Transverse colon (tissue), 4 donors: Measurements from ENCODE around the gene ZFPM1. TPM values are rescaled to one million over a fixed set of nuclear protein-coding genes. Genes with fewer than 3 reads are reported as not detected.
"Not testable (repeated sequence)": the region's sequence is repeated elsewhere in the genome, so short reads cannot be mapped to it uniquely, and the experiment has no call there.

Experiments used
- DNase-seq: peaks from one replicate; pipeline ENCODE4 v3.0.0-alpha.2; 2019
- H3K27ac ChIP-seq, 4 donors: fragments of 200-600 bp; sonication (generic); 2 replicates each; pipeline ENCODE4 v1.5.1; 2016 to 2018; ENCODE audit warnings: inconsistent platforms in 4 of 4
- H3K27me3 ChIP-seq: fragments of 200-600 bp; sonication (generic); 2 replicates; pipeline ENCODE4 v1.5.1; 2017; ENCODE audit warnings: inconsistent platforms
- H3K36me3 ChIP-seq, 4 donors: fragments of 200-600 bp; sonication (generic); 2 replicates each; pipeline ENCODE4 v1.5.1; 2017 to 2019; ENCODE audit warnings: inconsistent platforms in 4 of 4
- H3K4me1 ChIP-seq, 4 donors: fragments of 200-600 bp; sonication (generic); 2 replicates each; pipeline ENCODE4 v1.5.1; 2017 to 2020; ENCODE audit warnings: inconsistent platforms in 4 of 4
- H3K4me3 ChIP-seq, 4 donors: fragments of 200-600 bp; sonication (generic); 1 replicate in 1 of 4; 2 replicates in 3 of 4; pipeline versions ENCODE4 v1.5.1 to v1.6.1; 2017 to 2019; ENCODE audit warnings: inconsistent platforms in 4 of 4
- H3K9me3 ChIP-seq, 2 donors: fragments of 200-600 bp; sonication (generic); 2 replicates each; pipeline ENCODE4 v1.5.1; 2017 to 2019; ENCODE audit warnings: inconsistent platforms in 2 of 2
- EP300 ChIP-seq: sonication (generic); formaldehyde crosslinking; IDR thresholded peaks from one replicate; pipeline ENCODE4 v1.6.1; 2017; ENCODE audit warnings: antibody characterized with exemption, low read depth
- POLR2A ChIP-seq: fragments of 450-650 bp; IDR thresholded peaks from one replicate; pipeline ENCODE4 v1.6.1; 2016; ENCODE audit warnings: antibody characterized with exemption, mild to moderate bottlenecking, moderate library complexity
- POLR2AphosphoS5 ChIP-seq, 3 donors: sonication (generic); formaldehyde crosslinking; IDR thresholded peaks; one replicate each; pipeline ENCODE4 v1.6.1; 2016; ENCODE audit warnings: antibody characterized with exemption in 3 of 3
- WGBS, 2 donors: methylation state at CpG; one replicate each; pipeline ENCODE4 v1.1.5; 2018; ENCODE audit warnings: low coverage in 1 of 2; 5-methylcytosine and 5-hydroxymethylcytosine counted together
- in situ Hi-C, 4 donors: fragments of 200-750 bp; cut with MboI; loops; one replicate each; pipeline versions ENCODE4 v1.15.0 to v1.15.1; 2017; ENCODE audit warnings: low sequenced_read_pairs in 3 of 4, low pct_ligation_motif_present in 1 of 4, low pct_unique_long_range_greater_than_20kb in 1 of 4
- intact Hi-C: fragments of 100-400 bp; cut with DNase I; formaldehyde crosslinking; loops from one replicate; pipeline ENCODE4 v1.15.1; 2023; ENCODE audit warnings: low total_unique reads
- total RNA-seq, 4 donors: library from RNA; depleted of rRNA; stranded (reverse); fragments of >200 nt; gene quantifications; one replicate each; pipeline ENCODE4 v1.1.0, GENCODE V29; 2016
- TF ChIP-seq, protein P1 (sequence below), 5 experiments: fragments of 200-600 bp in 3 of 5; fragments of 450-650 bp in 2 of 5; sonication (generic) in 3 of 5; IDR thresholded peaks; 1 replicate in 2 of 5; 2 replicates in 3 of 5; pipeline ENCODE4 v1.5.1; 2016 to 2017; ENCODE audit warnings: antibody characterized with exemption in 5 of 5, inconsistent platforms in 3 of 5, mild to moderate bottlenecking in 2 of 5, moderate library complexity in 1 of 5

The ZFPM1 gene
- total RNA-seq, 4 donors from 2014 or later, result 1.2 to 4.6 (median 3.1) TPM

DNA sequence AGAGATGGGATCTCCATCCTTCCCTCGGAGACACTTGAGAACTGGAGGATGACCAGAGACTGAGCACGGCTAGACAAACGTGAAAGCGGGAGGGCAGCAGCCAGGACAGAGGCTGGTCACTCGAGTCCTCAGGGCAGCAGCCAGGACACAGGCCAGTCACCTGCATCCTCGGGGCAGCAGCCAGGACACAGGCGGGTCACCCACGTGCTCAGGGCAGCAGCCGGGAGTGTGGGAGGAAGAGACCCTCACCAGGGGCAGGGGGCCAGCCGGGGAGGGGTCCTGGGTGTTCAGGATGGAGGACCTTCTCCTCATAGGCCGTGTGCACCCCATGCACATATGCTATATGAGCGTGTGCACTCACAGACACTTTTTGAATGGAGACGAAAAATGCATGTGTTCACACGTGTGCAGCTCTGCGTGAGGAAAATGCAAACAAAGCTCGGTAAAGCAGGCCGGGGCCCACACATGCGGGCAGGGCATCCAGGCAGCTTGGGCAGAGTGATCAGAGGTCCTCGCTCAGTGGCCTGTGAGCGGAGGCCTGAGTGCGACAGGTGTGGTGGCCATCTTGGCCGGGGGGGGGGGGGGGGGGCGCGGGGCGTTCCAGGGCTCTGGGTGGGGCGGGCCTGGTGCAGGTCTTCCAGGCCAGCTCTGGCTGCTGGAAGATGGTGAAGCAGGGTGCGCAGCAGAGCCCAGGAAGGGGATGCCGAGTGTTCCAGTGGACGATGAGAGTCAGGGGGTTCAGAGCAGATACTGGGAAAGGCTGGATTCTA lies 43.6 kb upstream of the ZFPM1 start:
- TF ChIP-seq, protein P1, sequence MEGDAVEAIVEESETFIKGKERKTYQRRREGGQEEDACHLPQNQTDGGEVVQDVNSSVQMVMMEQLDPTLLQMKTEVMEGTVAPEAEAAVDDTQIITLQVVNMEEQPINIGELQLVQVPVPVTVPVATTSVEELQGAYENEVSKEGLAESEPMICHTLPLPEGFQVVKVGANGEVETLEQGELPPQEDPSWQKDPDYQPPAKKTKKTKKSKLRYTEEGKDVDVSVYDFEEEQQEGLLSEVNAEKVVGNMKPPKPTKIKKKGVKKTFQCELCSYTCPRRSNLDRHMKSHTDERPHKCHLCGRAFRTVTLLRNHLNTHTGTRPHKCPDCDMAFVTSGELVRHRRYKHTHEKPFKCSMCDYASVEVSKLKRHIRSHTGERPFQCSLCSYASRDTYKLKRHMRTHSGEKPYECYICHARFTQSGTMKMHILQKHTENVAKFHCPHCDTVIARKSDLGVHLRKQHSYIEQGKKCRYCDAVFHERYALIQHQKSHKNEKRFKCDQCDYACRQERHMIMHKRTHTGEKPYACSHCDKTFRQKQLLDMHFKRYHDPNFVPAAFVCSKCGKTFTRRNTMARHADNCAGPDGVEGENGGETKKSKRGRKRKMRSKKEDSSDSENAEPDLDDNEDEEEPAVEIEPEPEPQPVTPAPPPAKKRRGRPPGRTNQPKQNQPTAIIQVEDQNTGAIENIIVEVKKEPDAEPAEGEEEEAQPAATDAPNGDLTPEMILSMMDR (IDR thresholded peaks at IDR 0.05), result no peak
- no peak for TF ChIP-seq EP300
- intact Hi-C loops, result no loop called here
- Histone ChIP-seq H3K36me3 (no peaks in the 10 kb centered on the region), H3K9me3 (no peaks in the 10 kb centered on the region), H3K27ac (no peak overlapping the region), H3K27me3 (peaks cover 18% of the 10 kb centered on the region), H3K4me1 (no peaks in the 10 kb centered on the region), H3K4me3 (no peak overlapping the region)
- in situ Hi-C loops, result loop anchor here in 1 of 4 donors (25.0 kb wide), 1 partner anchor 122 kb away; no protein-coding TSS in a partner anchor
- no peak for DNase-seq
- 71 to 79% methylated on average over 8 to 28 of the region's 29 CpGs for WGBS, 2 donors

DNA sequence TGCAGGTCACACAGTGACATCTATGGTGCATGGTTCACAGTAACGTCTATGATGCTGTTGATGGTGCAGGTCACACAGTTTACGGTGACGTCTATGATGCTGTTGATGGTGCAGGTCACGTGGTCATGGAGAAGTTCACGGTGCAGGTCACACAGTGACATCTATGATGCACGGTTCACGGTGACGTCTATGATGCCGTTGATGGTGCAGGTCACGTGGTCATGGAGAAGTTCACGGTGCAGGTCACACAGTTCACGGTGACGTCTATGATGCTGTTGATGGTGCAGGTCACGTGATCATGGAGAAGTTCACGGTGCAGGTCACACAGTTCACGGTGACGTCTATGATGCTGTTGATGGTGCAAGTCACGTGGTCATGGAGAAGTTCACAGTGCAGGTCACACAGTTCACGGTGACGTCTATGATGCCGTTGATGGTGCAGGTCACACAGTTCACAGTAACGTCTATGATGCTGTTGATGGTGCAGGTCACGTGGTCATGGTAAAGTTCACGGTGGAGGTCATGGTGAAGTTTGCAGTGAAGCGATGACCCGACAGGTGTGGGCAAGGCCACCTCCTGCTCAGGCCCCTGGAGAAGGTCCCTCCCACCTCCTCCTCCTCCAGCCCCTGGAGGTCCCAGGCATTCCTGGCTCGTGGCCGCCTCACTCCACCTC lies 42.6 kb upstream of the ZFPM1 start:
- H3K27me3 ChIP-seq, result peaks cover 11% of the 10 kb centered on the region
- H3K4me1 ChIP-seq, H3K27ac ChIP-seq, intact Hi-C loops, DNase-seq, H3K9me3 ChIP-seq, H3K36me3 ChIP-seq, H3K4me3 ChIP-seq: not testable (repeated sequence)
- in situ Hi-C loops, result loop anchor here in 1 of 4 donors (25.0 kb wide), 1 partner anchor 123 kb away; no protein-coding TSS in a partner anchor
- WGBS, 2 donors, result 91 to 93% methylated on average over 12 to 28 of the region's 28 CpGs

DNA sequence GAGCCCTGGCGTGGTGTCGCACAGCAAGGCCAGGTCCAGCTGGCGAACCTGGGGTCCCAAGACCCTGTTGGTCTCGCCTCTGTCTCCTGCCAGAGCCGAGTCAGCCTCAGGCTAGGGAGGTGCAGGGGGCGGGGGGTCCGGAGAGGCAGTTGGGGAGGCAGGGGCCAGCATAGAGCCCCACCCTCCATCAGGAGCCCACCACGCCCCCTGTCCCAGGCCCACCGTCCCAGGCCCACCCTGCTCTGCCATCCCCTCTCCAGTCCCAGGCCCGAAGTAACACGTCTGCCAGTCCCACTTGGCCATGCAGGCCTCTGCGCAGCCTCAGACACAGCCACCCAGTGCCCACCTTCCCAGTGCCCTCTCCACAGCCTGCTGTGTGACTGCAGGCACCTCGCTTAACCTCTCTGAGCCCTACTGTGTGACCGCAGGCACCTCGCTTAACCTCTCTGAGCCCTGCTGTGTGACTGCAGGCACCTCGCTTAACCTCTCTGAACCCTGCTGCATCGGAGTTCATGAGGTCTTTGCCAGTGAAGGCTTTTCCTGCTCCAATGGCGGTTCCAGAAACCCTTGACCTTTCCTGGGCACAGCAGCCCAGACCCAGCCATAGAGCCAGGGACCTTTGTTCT lies 41.0 kb upstream of the ZFPM1 start:
- TF ChIP-seq POLR2A, result no peak
- no peak for TF ChIP-seq POLR2AphosphoS5 (IDR thresholded peaks at IDR 0.05)
- TF ChIP-seq, protein P1 (IDR thresholded peaks at IDR 0.05), result no peak
- no peak for TF ChIP-seq EP300
- DNase-seq, result no peak
- Histone ChIP-seq H3K4me3 (no peak overlapping the region), H3K9me3 (no peaks in the 10 kb centered on the region), H3K27ac (no peak overlapping the region), H3K27me3 (no peaks in the 10 kb centered on the region), H3K4me1 (no peaks in the 10 kb centered on the region), H3K36me3 (no peaks in the 10 kb centered on the region)
- intact Hi-C loops, result no loop called here
- in situ Hi-C loops, result loop anchor here in 1 of 4 donors (25.0 kb wide), 1 partner anchor 125 kb away; no protein-coding TSS in a partner anchor
- 89% methylated on average over 18 of the region's 18 CpGs; no CpG with 5 or more reads in 1 of the 2 donors for WGBS, 2 donors

DNA sequence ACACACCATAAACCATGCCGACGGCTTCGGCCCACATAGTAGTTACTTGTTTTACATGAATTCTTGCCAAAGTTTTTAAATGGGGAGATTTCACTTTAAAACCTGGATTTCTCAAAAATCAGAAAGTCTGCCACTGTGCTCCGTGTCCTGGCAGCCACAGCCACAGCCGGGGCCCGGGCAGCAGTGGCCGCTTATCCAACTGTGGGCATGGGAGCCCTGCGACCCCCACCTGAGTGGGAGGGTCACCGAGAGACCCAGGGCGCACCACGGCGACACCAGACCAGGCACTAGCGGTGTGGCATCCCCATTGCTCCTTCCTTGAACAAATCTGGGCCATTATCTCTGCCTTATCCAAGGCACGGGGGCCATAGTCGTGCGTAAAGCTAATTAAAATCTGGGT lies 40.3 kb upstream of the ZFPM1 start:
- Histone ChIP-seq H3K36me3 (no peaks in the 10 kb centered on the region), H3K4me3 (no peak overlapping the region), H3K27me3 (peaks cover 2% of the 10 kb centered on the region), H3K27ac (no peak overlapping the region), H3K9me3 (no peaks in the 10 kb centered on the region), H3K4me1 (no peaks in the 10 kb centered on the region)
- in situ Hi-C loops (loop anchor here in 1 of 4 donors (25.0 kb wide), 1 partner anchor 125 kb away; no protein-coding TSS in a partner anchor), intact Hi-C loops (no loop called here)
- DNase-seq, result no peak
- TF ChIP-seq, protein P1 (IDR thresholded peaks at IDR 0.05), result no peak
- no peak for TF ChIP-seq POLR2A
- TF ChIP-seq POLR2AphosphoS5 (IDR thresholded peaks at IDR 0.05), result no peak
- WGBS, 2 donors, result 81 to 93% methylated on average over 10 to 16 of the region's 16 CpGs
